GM12891 (cell line): ENCODE data around the gene CHMP2A.

Source experiments
- POLR2A ChIP-seq: IDR thresholded peaks from 2 replicates; pipeline ENCODE4 v1.6.1; 2011; ENCODE audit warnings: low read depth, low read length, control low read depth
- POLR2AphosphoS5 ChIP-seq: IDR thresholded peaks from 2 replicates; pipeline ENCODE4 v1.6.1; 2011; ENCODE audit warnings: low read depth, low read length, control low read depth
- POU2F2 ChIP-seq: IDR thresholded peaks from 2 replicates; pipeline ENCODE4 v1.6.1; 2011; ENCODE audit warnings: low read depth, mild to moderate bottlenecking, control low read depth, low read length, moderate library complexity
- SPI1 ChIP-seq: IDR thresholded peaks from 2 replicates; pipeline ENCODE4 v1.6.1; 2011; ENCODE audit warnings: low read depth, low read length, control low read depth
- TAF1 ChIP-seq: IDR thresholded peaks from 2 replicates; pipeline ENCODE4 v1.6.1; 2011; ENCODE audit warnings: low read depth, low read length, control low read depth

DNA sequence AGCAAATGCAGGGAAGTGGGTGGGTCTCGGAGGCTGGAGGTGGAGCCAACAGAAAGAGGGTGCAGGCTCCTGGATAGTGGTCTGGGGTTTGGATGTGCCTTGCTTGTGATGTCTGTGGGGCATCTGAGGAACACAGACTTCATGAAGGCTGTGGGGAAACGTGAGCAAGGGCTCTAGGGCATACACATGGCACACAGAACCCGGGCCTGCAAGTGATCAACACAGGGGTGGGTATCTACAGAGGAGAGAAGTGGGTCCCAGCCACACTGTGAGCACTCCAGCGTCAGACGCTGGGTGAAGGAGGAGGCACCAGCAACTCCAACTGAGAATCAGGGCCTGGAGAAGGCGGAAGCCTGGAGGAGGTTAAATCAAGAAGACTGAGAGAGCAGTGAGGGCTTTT, 8.9 kb upstream of the CHMP2A start:
- TF ChIP-seq POLR2A: no peak
- TF ChIP-seq POLR2AphosphoS5: no peak
- no peak for TF ChIP-seq SPI1
- no peak for TF ChIP-seq POU2F2
- TF ChIP-seq TAF1: no peak
